Mucosa of rectum (tissue), 2 donors: ENCODE measurements around the gene PAEP.

Experiments used
- H3K27ac ChIP-seq, 2 donors: one replicate each; pipeline ENCODE4 v1.7.0; 2013; ENCODE audit warnings: inconsistent platforms in 2 of 2, low read depth in 2 of 2, low read length in 2 of 2
- H3K27me3 ChIP-seq, 2 donors: one replicate each; pipeline ENCODE4 v1.7.0; 2013; ENCODE audit warnings: low read length in 2 of 2; ENCODE audit not compliant: control insufficient read depth in 2 of 2, insufficient read depth in 2 of 2
- H3K36me3 ChIP-seq, 2 donors: one replicate each; pipeline ENCODE4 v1.7.0; 2013; ENCODE audit warnings: low read length in 2 of 2; ENCODE audit not compliant: control insufficient read depth in 2 of 2, insufficient read depth in 2 of 2
- H3K4me1 ChIP-seq, 2 donors: one replicate each; pipeline ENCODE4 v1.7.0; 2013; ENCODE audit warnings: low read length in 2 of 2, mild to moderate bottlenecking in 1 of 2; ENCODE audit not compliant: control insufficient read depth in 2 of 2, insufficient read depth in 2 of 2
- H3K4me3 ChIP-seq, 2 donors: one replicate each; pipeline ENCODE4 v1.7.0; 2013; ENCODE audit warnings: low read length in 2 of 2
- H3K9ac ChIP-seq, 2 donors: one replicate each; pipeline ENCODE4 v1.7.0; 2013; ENCODE audit warnings: low read length in 2 of 2, low read depth in 1 of 2, mild to moderate bottlenecking in 1 of 2
- H3K9me3 ChIP-seq, 2 donors: one replicate each; pipeline ENCODE4 v1.7.0; 2013; ENCODE audit warnings: low read length in 2 of 2; ENCODE audit not compliant: control insufficient read depth in 2 of 2
- donor health status: healthy.
- donor health status: Normal muscosa, but diverticular disease.

Gene PAEP

DNA sequence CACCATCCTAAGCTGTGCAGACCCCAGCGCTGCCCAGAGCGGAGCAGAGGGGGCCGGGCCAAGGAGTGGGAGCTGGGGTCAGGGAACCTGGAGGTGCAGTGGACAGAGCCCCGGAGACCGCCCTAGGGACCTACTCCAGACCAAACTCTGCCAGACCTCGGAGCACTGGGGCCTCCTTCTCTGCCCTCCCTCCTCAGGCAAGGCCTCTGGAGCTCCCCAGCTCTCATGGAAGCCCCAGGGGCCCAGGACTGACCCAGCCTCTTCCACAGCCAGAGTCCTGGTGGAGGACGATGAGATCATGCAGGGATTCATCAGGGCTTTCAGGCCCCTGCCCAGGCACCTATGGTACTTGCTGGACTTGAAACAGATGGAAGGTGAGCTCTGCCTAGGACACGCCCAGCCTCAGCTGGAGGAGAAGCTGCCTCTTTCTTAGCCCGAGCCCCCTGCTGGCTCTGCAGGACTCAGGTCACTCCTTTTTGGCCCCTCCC lies 3.6 kb downstream of the PAEP start:
- H3K9me3 ChIP-seq: no peaks in the 10 kb centered on the region
- no peaks in the 10 kb centered on the region for H3K27me3 ChIP-seq
- no peaks in the 10 kb centered on the region for H3K36me3 ChIP-seq
- no peak overlapping the region for H3K4me3 ChIP-seq
- H3K9ac ChIP-seq: no peak overlapping the region
- no peak overlapping the region for H3K27ac ChIP-seq
- H3K4me1 ChIP-seq: no peaks in the 10 kb centered on the region

- H3K4me3 ChIP-seq: no peak overlapping the region
- H3K9ac ChIP-seq: no peak overlapping the region
- H3K36me3 ChIP-seq: no peaks in the 10 kb centered on the region
- no peaks in the 10 kb centered on the region for H3K4me1 ChIP-seq
- no peaks in the 10 kb centered on the region for H3K9me3 ChIP-seq
- no peaks in the 10 kb centered on the region for H3K27me3 ChIP-seq
- H3K27ac ChIP-seq: no peak overlapping the region
Measured at GRCh38 chr9:135565636-135566035, 4.1 kb downstream of the PAEP start.

DNA sequence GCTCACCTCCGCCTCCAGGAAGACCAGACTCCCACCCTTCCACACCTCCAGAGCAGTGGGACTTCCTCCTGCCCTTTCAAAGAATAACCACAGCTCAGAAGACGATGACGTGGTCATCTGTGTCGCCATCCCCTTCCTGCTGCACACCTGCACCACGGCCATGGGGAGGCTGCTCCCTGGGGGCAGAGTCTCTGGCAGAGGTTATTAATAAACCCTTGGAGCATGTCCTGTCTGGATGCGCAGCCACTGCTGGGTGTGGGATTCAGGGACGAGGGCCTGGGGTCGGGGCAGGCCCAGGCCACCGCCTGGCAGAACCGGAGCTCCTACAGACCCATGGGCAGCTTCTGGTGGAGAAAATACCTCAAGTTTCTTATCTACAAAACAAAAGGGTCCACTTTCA lies 5.0 kb downstream of the PAEP start:
- Histone ChIP-seq H3K27me3 (no peaks in the 10 kb centered on the region), H3K9me3 (no peaks in the 10 kb centered on the region)

DNA sequence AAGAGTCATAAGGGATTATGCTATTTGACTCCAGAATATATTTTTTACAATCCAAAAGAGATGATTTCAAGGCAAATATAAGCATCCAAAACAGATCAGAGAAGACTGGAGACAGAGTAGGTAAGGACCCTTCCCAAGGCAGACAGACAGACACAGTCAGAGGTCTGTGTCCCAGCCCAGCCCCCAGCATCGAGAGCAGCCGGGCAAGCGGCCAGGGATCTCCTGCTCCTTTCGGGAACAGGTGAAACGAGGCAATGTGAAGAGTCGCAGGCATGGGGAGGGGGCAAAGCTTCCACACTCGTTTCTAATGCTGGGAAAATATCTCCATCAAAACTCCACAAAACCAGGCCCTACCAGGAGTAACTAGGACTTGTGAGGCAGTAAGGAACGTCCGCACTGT lies 5.8 kb downstream of the PAEP start:
- Histone ChIP-seq H3K36me3 (no peaks in the 10 kb centered on the region), H3K27me3 (no peaks in the 10 kb centered on the region), H3K4me1 (no peaks in the 10 kb centered on the region), H3K4me3 (no peak overlapping the region), H3K9ac (no peak overlapping the region), H3K27ac (no peak overlapping the region), H3K9me3 (no peaks in the 10 kb centered on the region)

More for the DNA sequence above, 5.0 kb downstream of the PAEP start:
- Histone ChIP-seq H3K36me3 (no peaks in the 10 kb centered on the region), H3K4me1 (no peaks in the 10 kb centered on the region), H3K9ac (no peak overlapping the region), H3K4me3 (no peak overlapping the region), H3K27ac (no peak overlapping the region)

GRCh38 chr9:135568026-135568425 lies 6.5 kb downstream of the PAEP start:
- Histone ChIP-seq H3K9me3 (no peaks in the 10 kb centered on the region), H3K36me3 (no peaks in the 10 kb centered on the region), H3K9ac (no peak overlapping the region), H3K4me3 (no peak overlapping the region), H3K27ac (no peak overlapping the region), H3K4me1 (no peaks in the 10 kb centered on the region), H3K27me3 (no peaks in the 10 kb centered on the region)

- no peak overlapping the region for H3K27ac ChIP-seq
- H3K4me1 ChIP-seq: no peaks in the 10 kb centered on the region
- H3K27me3 ChIP-seq: no peaks in the 10 kb centered on the region
- no peak overlapping the region for H3K4me3 ChIP-seq
- H3K9ac ChIP-seq: no peak overlapping the region
- H3K36me3 ChIP-seq: no peaks in the 10 kb centered on the region
- H3K9me3 ChIP-seq: no peaks in the 10 kb centered on the region
Measured at GRCh38 chr9:135570456-135570855, 8.9 kb downstream of the PAEP start.

GRCh38 chr9:135572233-135572632 lies 10.7 kb downstream of the PAEP start:
- Histone ChIP-seq H3K4me1 (no peaks in the 10 kb centered on the region), H3K36me3 (no peaks in the 10 kb centered on the region), H3K4me3 (no peak overlapping the region), H3K9ac (no peak overlapping the region), H3K9me3 (no peaks in the 10 kb centered on the region), H3K27ac (no peak overlapping the region), H3K27me3 (no peaks in the 10 kb centered on the region)

GRCh38 chr9:135573124-135573523 lies 11.6 kb downstream of the PAEP start:
- Histone ChIP-seq H3K4me1 (no peaks in the 10 kb centered on the region), H3K4me3 (no peak overlapping the region), H3K27me3 (no peaks in the 10 kb centered on the region), H3K27ac (no peak overlapping the region), H3K9ac (no peak overlapping the region), H3K36me3 (no peaks in the 10 kb centered on the region), H3K9me3 (no peaks in the 10 kb centered on the region)

DNA sequence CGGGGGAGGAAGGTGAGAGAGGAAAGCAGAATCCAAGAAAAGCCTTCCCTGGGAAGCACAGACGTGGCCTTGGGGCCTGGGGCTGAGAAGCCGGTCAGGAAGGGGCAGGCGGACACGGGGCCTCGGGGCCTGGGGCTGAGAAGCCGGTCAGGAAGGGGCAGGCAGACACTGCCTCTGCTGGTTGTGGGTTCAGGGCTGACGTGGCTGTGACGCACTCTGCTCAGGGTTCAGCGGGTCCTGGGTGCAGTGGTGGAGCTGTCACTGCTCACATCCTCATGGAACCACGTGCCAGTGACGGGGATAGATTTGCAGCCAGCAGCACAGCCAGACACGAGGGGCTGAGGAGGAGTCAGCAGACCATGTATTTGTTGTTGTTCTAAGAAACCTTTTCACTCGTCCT lies 12.8 kb downstream of the PAEP start:
- Histone ChIP-seq H3K9ac (no peak overlapping the region), H3K27me3 (no peaks in the 10 kb centered on the region), H3K9me3 (no peaks in the 10 kb centered on the region), H3K36me3 (no peaks in the 10 kb centered on the region), H3K27ac (no peak overlapping the region), H3K4me3 (no peak overlapping the region), H3K4me1 (no peaks in the 10 kb centered on the region)

- no peaks in the 10 kb centered on the region for H3K36me3 ChIP-seq
- H3K9me3 ChIP-seq: no peaks in the 10 kb centered on the region
- no peaks in the 10 kb centered on the region for H3K4me1 ChIP-seq
- no peaks in the 10 kb centered on the region for H3K27me3 ChIP-seq
- H3K9ac ChIP-seq: no peak overlapping the region
- H3K27ac ChIP-seq: no peak overlapping the region
- no peak overlapping the region for H3K4me3 ChIP-seq
Measured at GRCh38 chr9:135574943-135575342, 13.4 kb downstream of the PAEP start.

GRCh38 chr9:135575995-135576631 lies 14.6 kb downstream of the PAEP start:
- H3K4me3 ChIP-seq: no peak overlapping the region
- no peaks in the 10 kb centered on the region for H3K27me3 ChIP-seq
- no peaks in the 10 kb centered on the region for H3K36me3 ChIP-seq
- no peak overlapping the region for H3K9ac ChIP-seq
- no peaks in the 10 kb centered on the region for H3K4me1 ChIP-seq
- H3K9me3 ChIP-seq: no peaks in the 10 kb centered on the region
- H3K27ac ChIP-seq: no peak overlapping the region
